Forelimb muscle (tissue), 1 donor: Measurements from ENCODE around the gene TMEM131. TPM values are rescaled to one million over a fixed set of nuclear protein-coding genes. Genes with fewer than 3 reads are reported as not detected.
"Not testable (repeated sequence)": the region's sequence is repeated elsewhere in the genome, so short reads cannot be mapped to it uniquely, and the experiment has no call there.

Source experiments
- DNase-seq: peaks from one replicate; pipeline ENCODE4 v3.0.0-alpha.2; 2013; ENCODE audit warnings: low read depth
- polyA plus RNA-seq: library from polyadenylated mRNA; unstranded; fragments of 120-200 nt; gene quantifications from one replicate; pipeline ENCODE4 v1.2.1, GENCODE V29; 2013; ENCODE audit not compliant: insufficient read length

The TMEM131 gene
- polyA plus RNA-seq, 1 donor: 46.4 TPM

- DNase-seq: no peak
Observed at GRCh38 chr2:97724501-97724900, 271.2 kb downstream of the TMEM131 start.

- DNase-seq: no peak
Observed at GRCh38 chr2:97724073-97724410, 271.7 kb downstream of the TMEM131 start.

GRCh38 chr2:97723156-97724072, 272.3 kb downstream of the TMEM131 start:
- DNase-seq: no peak

- DNase-seq: no peak
Observed at GRCh38 chr2:97722227-97722626, 273.5 kb downstream of the TMEM131 start.

- no peak for DNase-seq
Observed at GRCh38 chr2:97720746-97721145, 275.0 kb downstream of the TMEM131 start.

GRCh38 chr2:97719362-97720155, 276.2 kb downstream of the TMEM131 start:
- DNase-seq: no peak

- no peak for DNase-seq
Observed at GRCh38 chr2:97718942-97719341, 276.8 kb downstream of the TMEM131 start.

- DNase-seq: no peak
Observed at GRCh38 chr2:97718051-97718882, 277.5 kb downstream of the TMEM131 start.

GRCh38 chr2:97717613-97717995, 278.1 kb downstream of the TMEM131 start:
- DNase-seq: no peak

- DNase-seq: no peak
Observed at GRCh38 chr2:97716695-97717612, 278.8 kb downstream of the TMEM131 start.

GRCh38 chr2:97715951-97716694, 279.6 kb downstream of the TMEM131 start:
- no peak for DNase-seq

GRCh38 chr2:97714950-97715652, 280.6 kb downstream of the TMEM131 start:
- no peak for DNase-seq

GRCh38 chr2:97714084-97714949, 281.4 kb downstream of the TMEM131 start:
- no peak for DNase-seq

GRCh38 chr2:97713296-97714083, 282.3 kb downstream of the TMEM131 start, which contains the start of gene ZAP70:
Gene ZAP70, plus strand, starts transcription at chr2:97713576. Its CDS starts 10,461 bp downstream, at chr2:97724037.
- DNase-seq: no peak

- DNase-seq: no peak
Observed at GRCh38 chr2:97712693-97713295, 283.0 kb downstream of the TMEM131 start.

GRCh38 chr2:97712175-97712574, 283.6 kb downstream of the TMEM131 start:
- DNase-seq: not testable (repeated sequence)

GRCh38 chr2:97711394-97711711, 284.4 kb downstream of the TMEM131 start:
- DNase-seq: no peak
